NCI-H774 (cell line): Measurements from ENCODE around the gene IMMP1L.

ENCODE experiments used
- DNase-seq: peaks from one replicate; lab custom pipeline; 2025; lab: John Stamatoyannopoulos, UW

IMMP1L gene

GRCh38 chr11:31387379-31387778 lies 122.0 kb downstream of the IMMP1L start:
- DNase-seq = no peak

- no peak for DNase-seq
Observed at GRCh38 chr11:31383116-31383515, 126.3 kb downstream of the IMMP1L start.
